PC-3 (cell line): ENCODE results near the gene TMEM187. TPM values are rescaled to one million over a fixed set of nuclear protein-coding genes. Genes with fewer than 3 reads are reported as not detected.

Experiments used
- ATAC-seq: fragments of 200-7000 bp; cut with Tn5 transposase; 2 replicates; pipeline ENCODE4 v1.9.1; 2020; ENCODE audit warnings: mild to moderate bottlenecking, moderate library complexity
- BruUV-seq: library from RNA; stranded (reverse); fragments of 400-500 nt; replicated peaks from 2 replicates; lab custom pipeline; 2021; lab: Mats Ljungman, UMichigan
- CTCF ChIA-PET: fragments of 300-600 bp; sonication (Branson Sonifier 250); formaldehyde crosslinking; loops from one replicate; lab custom pipeline; 2022; ENCODE audit warnings: antibody characterized with exemption; lab: Charles Lee
- POLR2A ChIA-PET: fragments of 300-600 bp; sonication (Branson Sonifier 250); formaldehyde crosslinking; loops from one replicate; lab custom pipeline; 2022; ENCODE audit warnings: antibody characterized with exemption; ENCODE audit not compliant: unreplicated experiment; lab: Charles Lee
- DNase-seq: peaks from one replicate; pipeline ENCODE4 v3.0.0-alpha.2; 2015
- H2AFZ ChIP-seq: fragments of 300-600 bp; sonication (generic); 2 replicates; pipeline ENCODE4 v1.6.0; 2016; ENCODE audit warnings: antibody characterized with exemption, low read length
- H3F3A ChIP-seq: fragments of 300-600 bp; sonication (generic); one replicate; pipeline ENCODE4 v1.6.0; 2017; ENCODE audit warnings: antibody characterized with exemption, low read length, control low read depth, mild to moderate bottlenecking; ENCODE audit not compliant: unreplicated experiment
- H3K27ac ChIP-seq: fragments of 300-600 bp; sonication (generic); 2 replicates; pipeline ENCODE4 v1.5.1; 2016; ENCODE audit warnings: mild to moderate bottlenecking, low read length
- H3K27me3 ChIP-seq: fragments of 300-600 bp; sonication (generic); 2 replicates; pipeline ENCODE4 v1.6.1; 2016; ENCODE audit warnings: low read length, mixed read lengths
- H3K36me3 ChIP-seq: fragments of 300-600 bp; sonication (generic); 2 replicates; pipeline ENCODE4 v1.6.1; 2016; ENCODE audit warnings: low read depth, mixed run types, low read length, mixed read lengths
- H3K4me1 ChIP-seq: fragments of 300-600 bp; sonication (generic); 2 replicates; pipeline ENCODE4 v1.5.1; 2016; ENCODE audit warnings: low read length; ENCODE audit not compliant: insufficient read depth
- H3K4me2 ChIP-seq: fragments of 300-600 bp; sonication (generic); 2 replicates; pipeline ENCODE4 v1.6.0; 2016; ENCODE audit warnings: low read length
- H3K4me3 ChIP-seq: fragments of 300-600 bp; sonication (generic); 2 replicates; pipeline ENCODE4 v1.5.1; 2016; ENCODE audit warnings: mild to moderate bottlenecking, low read length, mixed read lengths
- H3K79me2 ChIP-seq: fragments of 300-600 bp; sonication (generic); 2 replicates; pipeline ENCODE4 v1.6.1; 2017; ENCODE audit warnings: low read length, mixed read lengths
- H3K9ac ChIP-seq: fragments of 300-600 bp; sonication (generic); 2 replicates; pipeline ENCODE4 v1.6.0; 2016; ENCODE audit warnings: mild to moderate bottlenecking, low read length
- H3K9me2 ChIP-seq: fragments of 300-600 bp; sonication (generic); replicated peaks from 2 replicates; pipeline ENCODE4 v1.6.1; 2016; ENCODE audit warnings: mixed run types, low read length, mixed read lengths
- H3K9me3 ChIP-seq: fragments of 300-600 bp; sonication (generic); 2 replicates; pipeline ENCODE4 v1.6.1; 2016; ENCODE audit warnings: low read length, mixed read lengths
- H4K20me1 ChIP-seq: fragments of 300-600 bp; sonication (generic); 2 replicates; pipeline ENCODE4 v1.6.1; 2016; ENCODE audit warnings: low read length, mixed read lengths
- CTCF ChIP-seq: fragments of 300-600 bp; sonication (generic); conservative IDR thresholded peaks from 2 replicates; pipeline ENCODE4 v1.5.1; 2017; ENCODE audit warnings: antibody characterized with exemption, low read depth, mild to moderate bottlenecking, low read length
- EZH2 ChIP-seq: fragments of 300-600 bp; sonication (generic); IDR thresholded peaks from one replicate; pipeline ENCODE4 v1.6.1; 2017; ENCODE audit warnings: antibody characterized with exemption, mild to moderate bottlenecking, low read length; ENCODE audit not compliant: unreplicated experiment
- EZH2phosphoT487 ChIP-seq: fragments of 300-600 bp; sonication (generic); IDR thresholded peaks from 2 replicates; pipeline ENCODE4 v1.6.1; 2018; ENCODE audit warnings: mild to moderate bottlenecking, antibody characterized with exemption, low read length, borderline replicate concordance
- intact Hi-C: fragments of 100-400 bp; cut with micrococcal nuclease; formaldehyde crosslinking; loops from 2 replicates; pipeline ENCODE4 v1.9.0; 2023
- total RNA-seq: library from RNA; depleted of rRNA; stranded (reverse); fragments of >200 nt; gene quantifications from 2 replicates; pipeline ENCODE4 v1.2.3, GENCODE V29; 2014

Gene TMEM187
- total RNA-seq, 1 experiment from 2014 or later: 10.6 TPM

- TF ChIP-seq CTCF: no peak
- TF ChIP-seq EZH2phosphoT487: no peak
- TF ChIP-seq EZH2: no peak
- Histone ChIP-seq H3K79me2 (peaks cover 85% of the 10 kb centered on the region), H3K4me3 (no peak overlapping the region), H3F3A (no peaks in the 10 kb centered on the region), H3K9ac (no peak overlapping the region), H4K20me1 (peaks cover 38% of the 10 kb centered on the region), H3K4me2 (peak overlapping the region; percentile 87), H2AFZ (no peak overlapping the region), H3K9me2 (no peaks in the 10 kb centered on the region), H3K9me3 (no peaks in the 10 kb centered on the region), H3K4me1 (peaks cover 17% of the 10 kb centered on the region), H3K36me3 (peaks cover 10% of the 10 kb centered on the region; the same call in 1 of the 2 replicates), H3K27ac (no peak overlapping the region), H3K27me3 (no peaks in the 10 kb centered on the region)
- no TSS peak for BruUV-seq
- no peak for ATAC-seq
- ChIA-PET CTCF (interaction anchor here (1.6 kb wide), 1 partner anchor 39 kb away, joined by 5 read pairs; no protein-coding TSS in a partner anchor), POLR2A (no interaction called here)
- intact Hi-C loops: no loop called here
- DNase-seq: no peak
These were observed 5.6 kb upstream of the TMEM187 start for GRCh38 chrX:153966841-153967535.

GRCh38 chrX:153967536-153968224, 4.9 kb upstream of the TMEM187 start:
- Histone ChIP-seq H3F3A (no peaks in the 10 kb centered on the region), H3K27ac (no peak overlapping the region), H3K9me2 (no peaks in the 10 kb centered on the region), H3K27me3 (no peaks in the 10 kb centered on the region), H3K4me3 (peak overlapping the region; percentile 99), H3K9ac (no peak overlapping the region), H3K36me3 (peaks cover 4% of the 10 kb centered on the region; the same call in 1 of the 2 replicates), H3K9me3 (no peaks in the 10 kb centered on the region), H3K4me2 (peak overlapping the region; percentile 87), H3K4me1 (peaks cover 17% of the 10 kb centered on the region), H4K20me1 (peaks cover 38% of the 10 kb centered on the region), H2AFZ (no peak overlapping the region), H3K79me2 (peaks cover 85% of the 10 kb centered on the region)
- ATAC-seq: no peak
- ChIA-PET POLR2A (no interaction called here), CTCF (interaction anchor here (0.6 to 1.6 kb wide), 2 partner anchors 39 to 407 kb away, joined by 3 to 5 read pairs; partner anchors contain the start of gene FLNA)
- intact Hi-C loops: no loop called here
- no peak for DNase-seq
- BruUV-seq: no TSS peak
- TF ChIP-seq CTCF (no peak), EZH2phosphoT487 (no peak), EZH2 (no peak)
